Measurements from ENCODE around the gene GPR162.
"Not testable (repeated sequence)": the region's sequence is repeated elsewhere in the genome, so short reads cannot be mapped to it uniquely, and the experiment has no call there.

The GPR162 gene

GRCh38 chr12:6863033-6863432, 41.4 kb downstream of the GPR162 start:
- no peak for DNase-seq

GRCh38 chr12:6863586-6864321, 42.1 kb downstream of the GPR162 start:
- no peak for DNase-seq

GRCh38 chr12:6865307-6865706, 43.7 kb downstream of the GPR162 start:
- not testable (repeated sequence) for DNase-seq

GRCh38 chr12:6866163-6866919, 44.7 kb downstream of the GPR162 start:
- no peak for DNase-seq

GRCh38 chr12:6866920-6867412, 45.3 kb downstream of the GPR162 start:
- DNase-seq = no peak

- peak; percentile 26 for DNase-seq
These were observed 46.0 kb downstream of the GPR162 start, which contains the start of gene TPI1 for GRCh38 chr12:6867413-6868210. Gene TPI1, plus strand, starts transcription at chr12:6867531. Its CDS starts 36 bp downstream, at chr12:6867567.

- no peak for DNase-seq
These were observed 46.8 kb downstream of the GPR162 start for GRCh38 chr12:6868211-6869048.

- peak; percentile 42 for DNase-seq
These were observed 47.7 kb downstream of the GPR162 start for GRCh38 chr12:6869049-6870021.

GRCh38 chr12:6870304-6870703, 48.7 kb downstream of the GPR162 start:
- DNase-seq = not testable (repeated sequence)

GRCh38 chr12:6871052-6871957, 49.7 kb downstream of the GPR162 start:
- no peak for DNase-seq

GRCh38 chr12:6872073-6873048, 50.7 kb downstream of the GPR162 start:
- DNase-seq = peak; percentile 61

- peak; percentile 69 for DNase-seq
These were observed 51.7 kb downstream of the GPR162 start, which contains the start of gene SPSB2 for GRCh38 chr12:6873094-6874014. Gene SPSB2, minus strand, starts transcription at chr12:6873303. Its CDS starts 402 bp downstream, at chr12:6872901.

- not testable (repeated sequence) for DNase-seq
These were observed 52.4 kb downstream of the GPR162 start for GRCh38 chr12:6874015-6874368.
